ENCODE measurements around the gene ORC4. TPM values are rescaled to one million over a fixed set of nuclear protein-coding genes. Genes with fewer than 3 reads are reported as not detected.

ORC4 gene
- total and polyA plus RNA-seq, 2 donors (not counting 3 experiments of a cell fraction or from before 2014, with no cell fraction given), result 25.2 to 27.0 TPM

GRCh38 chr2:147917161-147917560 lies 103.4 kb downstream of the ORC4 start:
- Histone ChIP-seq H3K79me2 (ENCODE audit: control insufficient read depth, insufficient read depth, low read length) (no peaks in the 10 kb centered on the region), H4K20me1 (replicated peaks; ENCODE audit: control insufficient read depth, extremely low read depth, insufficient read depth, low read length) (no peaks in the 10 kb centered on the region), H2AFZ (ENCODE audit: low read depth, low read length) (no peak overlapping the region), H3K9me3 (replicated peaks; ENCODE audit: control insufficient read depth, insufficient read depth, low read length) (no peaks in the 10 kb centered on the region), H3K9ac (replicated peaks; ENCODE audit: extremely low read depth, insufficient read depth, low read length) (no peak overlapping the region), H3K9me1 (replicated peaks; ENCODE audit: control insufficient read depth, extremely low read depth, insufficient read depth, low read length) (peaks cover 3% of the 10 kb centered on the region), H3K27ac (ENCODE audit: insufficient read depth, low read depth, low read length) (no peak overlapping the region), H3K27me3 (ENCODE audit: control insufficient read depth in 2 of 2, insufficient read depth in 2 of 2, low read length in 2 of 2) (no peaks in the 10 kb centered on the region), H3K4me2 (ENCODE audit: insufficient read depth, low read length) (no peak overlapping the region), H3K4me3 (replicated peaks in 1 of 3; ENCODE audit: insufficient read depth in 1 of 3, low read depth in 1 of 3, low read length in 3 of 3) (no peak overlapping the region), H3K36me3 (ENCODE audit: control insufficient read depth in 2 of 2, extremely low read depth in 1 of 2, insufficient read depth in 2 of 2, low read length in 2 of 2) (peaks cover 0 to 3% of the 10 kb centered on the region in 2 experiments), H3K4me1 (ENCODE audit: control insufficient read depth, extremely low read depth, insufficient read depth, low read length) (peaks cover 12% of the 10 kb centered on the region)
- FAIRE-seq, result no peak
- POLR2A ChIA-PET, result no interaction called here
- dilution Hi-C loops (cut with MboI; ENCODE audit: extremely low pct_ligation_motif_present, low sequenced_read_pairs), result no loop called here
- no peak for DNase-seq (ENCODE audit: low read depth, low spot score)
- intact Hi-C loops (cut with micrococcal nuclease), result no loop called here
- BruUV-seq (replicated peaks), result no TSS peak
- CTCF ChIA-PET, result interaction anchor here (1.5 kb wide), 1 partner anchor 16 kb away, joined by 4 read pairs; no protein-coding TSS in a partner anchor
- no peak for TF ChIP-seq GATA2 (IDR thresholded peaks at IDR 0.05; ENCODE audit: insufficient read depth, insufficient read length, low read depth, low read length)

- TF ChIP-seq JUN (IDR thresholded peaks at IDR 0.05; ENCODE audit: borderline replicate concordance, insufficient read depth, insufficient read length, low read depth) (no peak), POLR2AphosphoS5 (IDR thresholded peaks at IDR 0.05; ENCODE audit: insufficient read depth, low read depth, low read length) (no peak), MAX (IDR thresholded peaks at IDR 0.05; ENCODE audit: insufficient read depth, insufficient read length) (no peak), FOS (IDR thresholded peaks at IDR 0.05; ENCODE audit: borderline replicate concordance, insufficient read depth, low read length) (no peak), GATA2 (IDR thresholded peaks at IDR 0.05; ENCODE audit: insufficient read depth, insufficient read length, low read depth, low read length) (no peak), POLR2A (IDR thresholded peaks at IDR 0.05; ENCODE audit: low read depth, low read length) (no peak)
- no peak overlapping the region for H3K27ac ChIP-seq (ENCODE audit: insufficient read depth, low read depth, low read length)
- H3K9ac ChIP-seq (replicated peaks; ENCODE audit: extremely low read depth, insufficient read depth, low read length), result no peak overlapping the region
- peaks cover 3% of the 10 kb centered on the region for H3K9me1 ChIP-seq (replicated peaks; ENCODE audit: control insufficient read depth, extremely low read depth, insufficient read depth, low read length)
- no peak overlapping the region for H3K4me3 ChIP-seq (replicated peaks in 1 of 3; ENCODE audit: insufficient read depth in 1 of 3, low read depth in 1 of 3, low read length in 3 of 3)
- H3K79me2 ChIP-seq (ENCODE audit: control insufficient read depth, insufficient read depth, low read length), result no peaks in the 10 kb centered on the region
- no peak for DNase-seq (ENCODE audit: low read depth, low spot score)
- peaks cover 0 to 3% of the 10 kb centered on the region in 2 experiments for H3K36me3 ChIP-seq (ENCODE audit: control insufficient read depth in 2 of 2, extremely low read depth in 1 of 2, insufficient read depth in 2 of 2, low read length in 2 of 2)
- no TSS peak for BruUV-seq (replicated peaks)
- no peaks in the 10 kb centered on the region for H4K20me1 ChIP-seq (replicated peaks; ENCODE audit: control insufficient read depth, extremely low read depth, insufficient read depth, low read length)
- no peaks in the 10 kb centered on the region for H3K9me3 ChIP-seq (replicated peaks; ENCODE audit: control insufficient read depth, insufficient read depth, low read length)
- no peak overlapping the region for H3K4me2 ChIP-seq (ENCODE audit: insufficient read depth, low read length)
- dilution Hi-C loops (cut with MboI; ENCODE audit: extremely low pct_ligation_motif_present, low sequenced_read_pairs) (no loop called here), intact Hi-C loops (cut with micrococcal nuclease) (no loop called here)
- POLR2A ChIA-PET, result no interaction called here
- no peak for FAIRE-seq
- H3K27me3 ChIP-seq (ENCODE audit: control insufficient read depth in 2 of 2, insufficient read depth in 2 of 2, low read length in 2 of 2), result no peaks in the 10 kb centered on the region
- H3K4me1 ChIP-seq (ENCODE audit: control insufficient read depth, extremely low read depth, insufficient read depth, low read length), result peaks cover 12% of the 10 kb centered on the region
- no peak overlapping the region for H2AFZ ChIP-seq (ENCODE audit: low read depth, low read length)
- CTCF ChIA-PET, result interaction anchor here (1.5 kb wide), 1 partner anchor 17 kb away, joined by 4 read pairs; no protein-coding TSS in a partner anchor
Measured at GRCh38 chr2:147916723-147917122, 103.8 kb downstream of the ORC4 start.

All from endothelial cell of umbilical vein (primary cell).